Raji (cell line): ENCODE measurements around the gene IVL.

Experiments
- POLR2A ChIP-seq: IDR thresholded peaks from 2 replicates; pipeline ENCODE4 v1.6.1; 2011; ENCODE audit warnings: low read depth, low read length, control low read depth; ENCODE audit not compliant: insufficient read depth

The IVL gene, protein sequence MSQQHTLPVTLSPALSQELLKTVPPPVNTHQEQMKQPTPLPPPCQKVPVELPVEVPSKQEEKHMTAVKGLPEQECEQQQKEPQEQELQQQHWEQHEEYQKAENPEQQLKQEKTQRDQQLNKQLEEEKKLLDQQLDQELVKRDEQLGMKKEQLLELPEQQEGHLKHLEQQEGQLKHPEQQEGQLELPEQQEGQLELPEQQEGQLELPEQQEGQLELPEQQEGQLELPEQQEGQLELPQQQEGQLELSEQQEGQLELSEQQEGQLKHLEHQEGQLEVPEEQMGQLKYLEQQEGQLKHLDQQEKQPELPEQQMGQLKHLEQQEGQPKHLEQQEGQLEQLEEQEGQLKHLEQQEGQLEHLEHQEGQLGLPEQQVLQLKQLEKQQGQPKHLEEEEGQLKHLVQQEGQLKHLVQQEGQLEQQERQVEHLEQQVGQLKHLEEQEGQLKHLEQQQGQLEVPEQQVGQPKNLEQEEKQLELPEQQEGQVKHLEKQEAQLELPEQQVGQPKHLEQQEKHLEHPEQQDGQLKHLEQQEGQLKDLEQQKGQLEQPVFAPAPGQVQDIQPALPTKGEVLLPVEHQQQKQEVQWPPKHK

DNA sequence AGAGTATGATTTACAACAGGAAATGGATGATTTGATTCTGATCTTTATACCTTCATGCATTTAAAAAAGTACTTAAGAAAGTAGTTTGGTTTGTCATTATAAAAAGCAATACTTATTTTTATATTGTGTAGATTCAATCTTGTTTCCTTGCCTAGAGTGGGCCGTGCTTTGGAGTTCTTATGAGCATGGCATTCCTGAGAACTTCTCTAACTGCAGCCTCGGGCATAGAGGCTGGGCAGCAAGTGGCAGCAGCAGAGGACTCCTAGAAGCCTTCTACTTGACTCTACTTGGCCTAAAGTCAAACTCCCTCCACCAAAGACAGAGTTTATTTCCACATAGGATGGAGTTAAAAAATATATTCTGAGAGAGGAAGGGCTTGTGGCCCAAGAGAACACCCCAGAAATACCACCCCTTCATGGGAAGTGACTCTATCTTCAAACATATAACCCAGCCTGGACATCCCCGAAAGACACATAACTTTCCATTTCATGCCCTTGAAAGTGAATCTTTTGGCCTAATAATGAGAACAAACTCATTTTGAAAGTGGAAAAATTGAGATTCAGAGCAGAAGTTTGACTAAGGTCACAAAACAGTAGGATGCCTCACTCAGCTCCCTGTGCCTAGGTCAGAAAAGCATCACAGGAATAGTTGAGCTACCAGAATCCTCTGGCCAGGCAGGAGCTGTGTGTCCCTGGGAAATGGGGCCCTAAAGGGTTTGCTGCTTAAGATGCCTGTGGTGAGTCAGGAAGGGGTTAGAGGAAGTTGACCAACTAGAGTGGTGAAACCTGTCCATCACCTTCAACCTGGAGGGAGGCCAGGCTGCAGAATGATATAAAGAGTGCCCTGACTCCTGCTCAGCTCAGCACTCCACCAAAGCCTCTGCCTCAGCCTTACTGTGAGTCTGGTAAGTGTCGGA, at the start of gene IVL:
TSS of gene IVL (plus strand) at position 861 of the 916 bp plus-strand sequence. CDS start 1,252 bp downstream, outside the sequence.
- no peak for TF ChIP-seq POLR2A

DNA sequence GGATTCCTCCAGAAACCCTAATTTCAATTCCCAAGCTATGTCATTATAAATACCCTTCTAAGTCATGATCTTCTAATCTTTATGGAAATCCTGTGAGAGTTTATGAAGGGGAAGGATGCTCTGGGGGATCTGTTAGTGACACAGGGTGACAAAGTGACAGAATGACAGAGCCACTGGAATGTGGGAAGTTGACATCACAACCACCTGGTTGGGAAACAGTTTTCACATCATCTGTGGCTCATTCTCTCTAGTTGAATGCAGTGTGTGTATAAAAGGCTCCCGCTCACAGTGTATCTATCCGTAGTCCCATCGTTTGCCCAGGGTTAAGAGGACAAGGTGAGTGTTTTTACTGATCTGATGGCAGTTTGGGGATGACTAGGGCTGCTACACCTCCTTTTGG, 48.6 kb upstream of the IVL start, which contains the start of gene LCE7A:
TSS of gene LCE7A (plus strand) at position 301 of the 400 bp plus-strand sequence. CDS start 702 bp downstream, outside the sequence.
- TF ChIP-seq POLR2A: no peak

DNA sequence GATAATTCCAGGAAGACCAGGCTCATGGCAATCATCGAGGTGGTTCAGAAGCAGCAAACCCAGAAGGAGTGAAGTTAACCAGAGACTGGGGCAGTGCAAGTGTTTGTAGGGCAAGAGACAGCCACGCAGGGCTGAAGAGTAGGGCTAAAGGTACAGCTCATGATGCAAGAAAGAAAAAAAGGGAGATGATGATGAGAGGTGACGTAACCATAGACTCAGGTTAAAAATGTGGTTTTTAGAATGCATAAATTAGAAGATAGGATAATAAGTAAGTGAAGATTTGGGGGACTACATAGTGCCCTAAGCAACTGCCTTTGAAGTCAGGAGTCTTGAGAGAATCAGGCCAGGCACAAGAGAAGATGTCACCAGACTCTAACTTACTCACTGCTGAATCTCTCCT, 48.2 kb upstream of the IVL start:
- no peak for TF ChIP-seq POLR2A

DNA sequence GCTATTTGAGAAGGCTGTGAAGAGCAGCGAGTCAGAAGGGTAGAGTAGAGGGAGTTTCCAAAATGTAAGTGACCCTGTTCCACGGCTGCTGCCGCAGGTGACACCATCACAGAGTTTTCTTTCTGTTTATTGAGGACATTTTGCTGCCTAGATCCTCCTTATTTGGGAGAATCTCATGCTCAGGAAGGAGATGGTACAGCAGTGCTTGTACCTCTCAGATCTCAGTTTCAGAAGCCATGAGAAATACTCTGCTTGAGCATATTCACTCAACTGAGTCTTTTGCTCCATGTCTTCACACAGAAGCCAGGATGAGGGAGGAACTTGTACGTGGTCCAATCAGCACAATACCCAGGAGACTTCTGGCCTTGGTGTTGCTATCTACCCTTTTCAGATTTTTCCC, 47.0 kb upstream of the IVL start:
- TF ChIP-seq POLR2A: no peak

DNA sequence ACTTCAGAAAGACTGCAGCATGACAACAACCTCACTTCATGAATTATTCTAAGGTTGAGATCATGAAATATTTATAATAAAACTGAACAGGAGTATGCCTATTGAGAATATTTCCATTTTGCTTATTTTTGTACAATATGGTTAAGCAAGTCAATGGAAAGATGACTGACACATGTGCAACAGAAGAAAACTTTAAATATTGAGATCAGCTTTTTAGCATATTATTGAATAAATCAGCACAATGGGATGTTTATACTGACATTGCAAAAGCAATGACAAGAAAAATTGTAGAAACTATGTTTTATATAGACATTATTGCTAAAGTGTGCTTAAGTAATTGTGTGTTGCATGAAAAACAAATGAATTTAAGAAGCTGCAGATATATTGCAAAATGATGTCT, 43.9 kb upstream of the IVL start:
- TF ChIP-seq POLR2A: no peak

DNA sequence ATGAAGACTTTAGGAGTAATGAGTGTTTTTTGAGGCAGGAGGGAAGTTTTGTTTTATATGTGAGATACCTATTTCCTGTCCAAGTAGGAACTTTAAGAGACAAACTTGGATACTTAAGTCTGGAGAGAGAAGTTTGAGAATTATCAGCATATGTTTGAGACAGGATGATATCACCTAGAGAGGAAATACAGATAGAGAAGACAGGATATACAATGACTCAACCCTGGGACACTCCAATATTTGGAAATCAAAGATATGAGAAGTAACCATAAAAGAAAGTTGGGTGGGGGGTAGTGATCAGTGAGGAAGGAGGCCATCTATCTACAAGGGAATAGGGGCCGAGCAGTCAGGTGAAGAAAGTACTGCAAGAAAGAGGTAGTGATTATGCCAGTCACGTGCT, 42.0 kb upstream of the IVL start:
- no peak for TF ChIP-seq POLR2A

DNA sequence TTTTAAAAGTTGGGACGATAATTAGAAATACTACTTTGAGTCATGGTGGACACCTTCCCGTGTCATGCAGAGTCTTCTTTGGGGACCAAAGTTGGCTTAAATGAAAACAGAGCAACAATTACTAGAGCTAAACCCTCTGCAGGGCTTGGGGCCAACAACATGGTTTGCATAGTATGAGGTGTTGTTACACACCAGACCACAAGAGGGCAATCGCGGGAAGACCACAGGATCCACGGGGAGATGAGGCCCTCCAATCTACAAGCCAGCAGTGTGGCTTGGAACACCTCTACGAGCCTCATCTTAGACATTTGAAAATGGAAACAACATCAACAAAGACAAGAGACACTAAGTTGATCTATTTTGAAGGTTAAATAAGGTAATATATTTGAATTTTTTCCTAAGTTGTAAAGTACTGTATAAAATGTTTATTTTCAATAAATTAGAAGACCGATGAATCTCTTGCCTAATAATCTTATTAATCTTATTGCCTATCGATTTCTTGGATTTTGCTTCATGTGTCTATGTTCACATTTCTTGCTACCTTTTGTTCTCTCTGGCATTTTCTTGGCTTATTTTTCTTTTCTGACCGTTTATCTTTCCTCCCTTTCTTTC, 38.4 kb upstream of the IVL start:
- no peak for TF ChIP-seq POLR2A

DNA sequence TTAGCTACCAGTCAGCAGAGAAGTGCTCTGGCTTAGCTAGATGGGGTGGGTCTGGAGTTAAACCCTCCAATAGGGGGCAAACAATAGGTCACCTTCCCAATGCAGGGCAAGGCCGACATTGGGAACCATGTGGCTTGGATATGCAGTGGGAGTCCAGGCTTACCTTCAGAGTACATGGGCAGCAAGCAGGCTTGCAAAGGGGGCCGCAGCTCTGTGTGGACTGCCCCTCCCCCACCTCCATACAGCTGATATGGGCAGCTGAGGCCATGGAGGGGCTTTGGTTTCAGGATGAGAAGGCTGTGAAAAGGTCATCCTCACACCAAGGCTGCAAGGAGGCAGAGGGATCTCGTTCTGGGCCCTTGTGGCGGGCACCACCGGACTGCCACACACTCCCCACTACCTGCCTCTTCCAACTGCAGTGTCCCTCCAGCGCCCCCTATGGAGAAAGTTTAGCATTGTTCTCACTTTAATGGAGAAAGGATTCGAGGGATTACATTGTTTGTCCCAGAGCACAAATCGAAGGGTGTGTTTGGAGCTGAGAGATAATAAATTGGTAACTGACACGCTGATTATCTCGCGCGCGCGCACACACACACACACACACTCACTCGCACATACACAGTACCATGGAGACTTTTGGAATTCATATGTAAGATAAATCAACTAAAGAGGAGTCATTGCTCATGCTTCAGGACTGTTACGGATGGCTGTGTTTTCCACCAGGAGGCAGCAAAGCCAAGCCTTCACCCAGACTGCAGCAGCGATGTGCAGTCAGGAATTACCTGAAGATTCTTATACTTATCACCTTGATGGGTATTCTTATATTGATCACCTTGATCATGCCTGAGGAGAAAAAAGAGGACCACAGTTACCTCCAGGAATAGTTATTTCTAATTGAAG, 37.3 kb upstream of the IVL start:
- no peak for TF ChIP-seq POLR2A

DNA sequence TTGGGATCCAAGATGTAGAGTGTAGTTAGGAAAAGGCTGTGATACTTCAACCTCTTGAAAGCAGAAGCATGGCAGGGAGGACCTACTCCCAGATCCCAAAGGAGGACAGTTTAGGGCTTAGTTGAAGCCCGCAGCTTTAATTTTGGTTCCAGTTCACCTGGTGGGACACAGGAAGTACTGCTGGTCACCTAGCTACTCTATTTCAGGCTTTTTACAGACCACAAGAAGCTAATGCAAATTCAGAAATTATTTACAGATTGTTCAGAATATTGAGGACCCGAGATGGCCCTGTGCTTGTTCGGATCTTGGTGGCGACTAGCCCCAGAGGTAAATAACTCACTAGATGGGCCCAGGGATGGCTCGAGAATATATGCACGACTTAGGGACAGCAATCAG, 36.6 kb upstream of the IVL start:
- no peak for TF ChIP-seq POLR2A

DNA sequence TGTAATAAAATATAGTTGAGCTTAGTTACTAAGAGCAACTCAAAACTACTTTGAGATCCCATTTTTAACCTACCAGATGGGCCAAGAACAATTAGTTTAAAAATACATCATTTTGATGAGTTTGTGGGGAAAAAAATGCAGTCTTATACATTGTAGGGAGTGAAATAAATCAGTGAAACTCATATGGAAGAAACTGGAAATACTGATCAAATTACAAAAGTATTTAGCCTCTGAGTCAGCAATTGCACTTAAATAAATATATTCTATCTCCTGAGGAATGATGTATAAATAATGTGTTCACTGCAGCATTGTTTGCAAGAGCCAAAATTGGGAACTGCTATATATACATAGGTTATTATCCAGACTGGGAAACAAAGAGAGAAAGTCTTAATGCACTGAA, 34.9 kb upstream of the IVL start:
- no peak for TF ChIP-seq POLR2A

DNA sequence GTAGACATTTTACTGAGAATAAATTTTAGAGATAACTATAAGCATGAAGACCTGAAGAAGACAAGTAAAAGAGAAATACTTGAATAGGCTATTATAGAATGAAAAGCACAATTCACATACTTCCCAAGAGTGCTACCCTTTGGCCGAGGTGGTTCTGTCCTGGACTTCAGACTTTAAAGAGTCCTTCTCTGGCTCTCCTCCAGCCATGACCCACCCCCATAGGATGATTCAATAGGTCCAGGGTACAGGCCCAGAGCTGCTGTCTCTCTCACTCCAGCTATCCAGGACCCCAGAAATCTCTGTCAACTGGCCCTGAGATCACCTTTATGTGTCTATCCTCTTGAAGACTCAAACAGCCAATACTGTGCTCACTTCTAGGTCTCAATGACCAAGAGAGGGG, 31.5 kb upstream of the IVL start:
- TF ChIP-seq POLR2A: no peak

DNA sequence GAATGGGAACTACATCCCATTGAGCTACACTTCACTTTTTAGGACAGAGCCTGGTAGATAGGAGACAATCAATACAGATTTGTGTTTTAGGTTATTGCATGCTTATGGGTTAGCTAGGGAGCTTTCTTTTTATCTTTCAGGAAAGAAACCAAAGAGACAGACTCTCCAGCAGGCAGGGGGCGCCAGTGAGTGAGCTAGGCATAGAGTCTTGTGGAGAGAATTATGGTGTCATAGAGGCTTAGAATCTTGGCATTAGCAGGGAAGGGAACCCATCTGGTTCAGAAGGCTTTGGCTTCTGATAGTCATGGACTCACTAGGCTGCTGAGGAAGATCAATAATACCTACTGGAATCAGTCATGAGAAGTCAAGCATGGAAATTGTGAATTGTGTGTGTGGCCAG, 30.3 kb upstream of the IVL start, which contains the start of gene SMCP:
TSS of gene SMCP (plus strand) at position 281 of the 400 bp plus-strand sequence. CDS start 6,101 bp downstream, outside the sequence.
- no peak for TF ChIP-seq POLR2A

DNA sequence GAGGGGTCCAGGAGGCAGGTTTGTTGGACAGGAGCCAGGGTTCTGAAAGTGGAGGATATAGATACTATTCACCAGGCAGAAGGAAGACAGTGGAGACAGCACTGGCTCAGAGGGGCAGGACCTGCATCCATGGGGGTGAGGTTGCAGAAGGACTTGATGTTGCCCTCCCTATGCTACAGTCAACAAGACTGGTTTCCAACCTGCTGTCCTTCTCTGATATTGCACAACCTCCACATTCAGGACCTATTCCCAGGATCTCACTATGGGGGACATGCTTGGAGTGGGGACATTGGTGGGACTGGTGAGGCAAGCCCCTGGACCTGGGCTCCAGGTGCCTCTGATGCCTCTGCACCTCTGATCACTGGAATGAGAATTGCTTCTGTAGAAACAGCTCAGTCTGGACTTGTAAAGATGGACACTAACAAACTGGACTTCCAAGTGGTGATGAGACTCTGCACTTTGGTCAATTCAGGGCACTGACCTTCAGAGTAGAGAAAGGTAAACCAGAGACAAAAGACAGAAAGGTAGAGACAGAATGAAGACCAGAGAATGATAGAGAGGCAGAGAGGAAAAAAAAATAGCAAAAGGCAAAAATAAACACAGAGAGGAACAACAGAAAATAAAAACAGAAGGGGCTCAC, 28.7 kb upstream of the IVL start:
- TF ChIP-seq POLR2A: no peak
